ENCODE measurements around the gene OR6B2.
"Not testable (repeated sequence)": the region's sequence is repeated elsewhere in the genome, so short reads cannot be mapped to it uniquely, and the experiment has no call there.

OR6B2 gene

GRCh38 chr2:240030379-240031094 lies at the start of gene OR6B2:
TSS of gene OR6B2 (minus strand) at chr2:240030429. CDS start at chr2:240030429, 0 bp downstream.
- no peak for DNase-seq (ENCODE audit: low read depth in 2 of 2)

- no peak for DNase-seq (ENCODE audit: low read depth in 2 of 2)
Observed at GRCh38 chr2:240078631-240079030, 48.4 kb upstream of the OR6B2 start.

GRCh38 chr2:240077442-240077841 lies 47.2 kb upstream of the OR6B2 start:
- no peak for DNase-seq (ENCODE audit: low read depth in 2 of 2)

- no peak for DNase-seq (ENCODE audit: low read depth in 2 of 2)
Observed at GRCh38 chr2:240074545-240074944, 44.3 kb upstream of the OR6B2 start.

GRCh38 chr2:240070907-240071306 lies 40.7 kb upstream of the OR6B2 start:
- DNase-seq (ENCODE audit: low read depth in 2 of 2): no peak

GRCh38 chr2:240069829-240070228 lies 39.6 kb upstream of the OR6B2 start:
- no peak for DNase-seq (ENCODE audit: low read depth in 2 of 2)

GRCh38 chr2:240068193-240068592 lies 38.0 kb upstream of the OR6B2 start:
- no peak for DNase-seq (ENCODE audit: low read depth in 2 of 2)

GRCh38 chr2:240066489-240066888 lies 36.3 kb upstream of the OR6B2 start:
- DNase-seq (ENCODE audit: low read depth in 2 of 2): no peak

- DNase-seq (ENCODE audit: low read depth in 2 of 2): no peak
Observed at GRCh38 chr2:240064898-240065297, 34.7 kb upstream of the OR6B2 start.

GRCh38 chr2:240060977-240061591 lies 30.9 kb upstream of the OR6B2 start:
- DNase-seq (ENCODE audit: low read depth in 2 of 2): peak in 1 of 2 donors; percentile 12

- no peak for DNase-seq (ENCODE audit: low read depth in 2 of 2)
Observed at GRCh38 chr2:240056678-240057077, 26.4 kb upstream of the OR6B2 start.

- DNase-seq (ENCODE audit: low read depth in 2 of 2): no peak
Observed at GRCh38 chr2:240055177-240055917, 25.1 kb upstream of the OR6B2 start.

- no peak for DNase-seq (ENCODE audit: low read depth in 2 of 2)
Observed at GRCh38 chr2:240053173-240054155, 23.2 kb upstream of the OR6B2 start, which contains the start of gene OR6B3. TSS of gene OR6B3 (minus strand) at chr2:240053521.

GRCh38 chr2:240052524-240052923 lies 22.3 kb upstream of the OR6B2 start:
- no peak for DNase-seq (ENCODE audit: low read depth in 2 of 2)

GRCh38 chr2:240051697-240052096 lies 21.5 kb upstream of the OR6B2 start:
- DNase-seq (ENCODE audit: low read depth in 2 of 2): no peak

GRCh38 chr2:240050278-240050677 lies 20.0 kb upstream of the OR6B2 start:
- no peak for DNase-seq (ENCODE audit: low read depth in 2 of 2)

- DNase-seq (ENCODE audit: low read depth in 2 of 2): no peak
Observed at GRCh38 chr2:240048237-240048636, 18.0 kb upstream of the OR6B2 start.

- DNase-seq (ENCODE audit: low read depth in 2 of 2): no peak
Observed at GRCh38 chr2:240045098-240045497, 14.9 kb upstream of the OR6B2 start.

- not testable (repeated sequence) for DNase-seq (ENCODE audit: low read depth in 2 of 2)
Observed at GRCh38 chr2:240044096-240044495, 13.9 kb upstream of the OR6B2 start.

GRCh38 chr2:240043279-240043989 lies 13.2 kb upstream of the OR6B2 start:
- no peak for DNase-seq (ENCODE audit: low read depth in 2 of 2)

- no peak for DNase-seq (ENCODE audit: low read depth in 2 of 2)
Observed at GRCh38 chr2:240042740-240043139, 12.5 kb upstream of the OR6B2 start.
